IMR-90 (cell line): Measurements from ENCODE around the gene IL13. TPM values are rescaled to one million over a fixed set of nuclear protein-coding genes. Genes with fewer than 3 reads are reported as not detected.

ENCODE experiments used
- ATAC-seq: fragments of 200-7000 bp; cut with Tn5 transposase; 2 replicates; pipeline ENCODE4 v1.9.1; 2020; ENCODE audit warnings: low read depth, mild to moderate bottlenecking, moderate library complexity
- BruUV-seq: library from RNA; stranded (reverse); fragments of 400-500 nt; replicated peaks from 2 replicates; lab custom pipeline; 2021; lab: Mats Ljungman, UMichigan
- CTCF ChIA-PET: fragments of 300-600 bp; formaldehyde crosslinking; extraction: SDS; loops from one replicate; lab custom pipeline; 2021; ENCODE audit warnings: antibody characterized with exemption; lab: Yijun Ruan, JAX
- POLR2A ChIA-PET: fragments of 300-600 bp; sonication (Branson Sonifier 250); formaldehyde crosslinking; loops from one replicate; lab custom pipeline; 2022; ENCODE audit warnings: antibody characterized with exemption; ENCODE audit not compliant: unreplicated experiment; lab: Charles Lee
- DNase-seq: peaks from one replicate; pipeline ENCODE4 v3.0.0; 2013
- H2AFZ ChIP-seq: replicated peaks from 2 replicates; pipeline ENCODE3; 2013; ENCODE audit warnings: low read length, mild to moderate bottlenecking; ENCODE audit not compliant: poor library complexity
- H2AK5ac ChIP-seq: 2 replicates; pipeline ENCODE4 v1.6.1; 2013; ENCODE audit warnings: low read depth, low read length, inconsistent platforms
- H2AK9ac ChIP-seq: replicated peaks from 2 replicates; pipeline ENCODE3; 2013; ENCODE audit warnings: mild to moderate bottlenecking, low read depth, low read length, moderate library complexity; ENCODE audit not compliant: poor library complexity
- H2BK120ac ChIP-seq: 2 replicates; pipeline ENCODE4 v1.6.1; 2013; ENCODE audit warnings: low read depth, low read length, inconsistent platforms
- H2BK15ac ChIP-seq: 3 replicates; pipeline ENCODE4 v1.6.1; 2013; ENCODE audit warnings: low read depth, low read length, inconsistent platforms
- H2BK20ac ChIP-seq: 2 replicates; pipeline ENCODE4 v1.6.1; 2013; ENCODE audit warnings: low read depth, mild to moderate bottlenecking, inconsistent platforms, low read length, moderate library complexity
- H2BK5ac ChIP-seq: 2 replicates; pipeline ENCODE4 v1.6.1; 2013; ENCODE audit warnings: mild to moderate bottlenecking, low read depth, low read length, inconsistent platforms; ENCODE audit not compliant: poor library complexity, severe bottlenecking
- H3K14ac ChIP-seq: replicated peaks from 2 replicates; pipeline ENCODE4 v1.6.1; 2013; ENCODE audit warnings: low read depth, low read length, inconsistent platforms
- H3K18ac ChIP-seq: 2 replicates; pipeline ENCODE4 v1.6.1; 2013; ENCODE audit warnings: low read depth, low read length, control low read depth
- H3K23ac ChIP-seq: 2 replicates; pipeline ENCODE4 v1.6.1; 2013; ENCODE audit warnings: low read depth, low read length, inconsistent platforms
- H3K27ac ChIP-seq: 2 replicates; pipeline ENCODE4 v1.5.1; 2013; ENCODE audit warnings: mild to moderate bottlenecking, control low read depth, low read length; ENCODE audit not compliant: insufficient read depth
- H3K27me3 ChIP-seq: 2 replicates; pipeline ENCODE4 v1.6.1; 2013; ENCODE audit warnings: low read length; ENCODE audit not compliant: control insufficient read depth, insufficient read depth
- H3K36me3 ChIP-seq: 2 replicates; pipeline ENCODE4 v1.6.1; 2013; ENCODE audit warnings: low read length, mixed read lengths; ENCODE audit not compliant: control insufficient read depth, insufficient read depth
- H3K4ac ChIP-seq: 2 replicates; pipeline ENCODE4 v1.6.1; 2013; ENCODE audit warnings: low read depth, low read length, inconsistent platforms
- H3K4me1 ChIP-seq: 2 replicates; pipeline ENCODE4 v1.6.1; 2013; ENCODE audit warnings: low read length, mixed read lengths; ENCODE audit not compliant: control insufficient read depth, insufficient read depth
- H3K4me2 ChIP-seq: 2 replicates; pipeline ENCODE4 v1.6.1; 2013; ENCODE audit warnings: low read depth, mild to moderate bottlenecking, control low read depth, low read length, moderate library complexity
- H3K4me3 ChIP-seq: 2 replicates; pipeline ENCODE4 v1.5.1; 2013; ENCODE audit warnings: low read depth, mild to moderate bottlenecking, control low read depth, low read length, moderate library complexity; ENCODE audit not compliant: insufficient read depth
- H3K56ac ChIP-seq: 2 replicates; pipeline ENCODE4 v1.6.1; 2013; ENCODE audit warnings: low read length, inconsistent platforms; ENCODE audit not compliant: insufficient read depth; ENCODE audit errors: extremely low read depth
- H3K79me1 ChIP-seq, 2 experiments: 2 replicates each; pipeline ENCODE4 v1.6.1; 2013; ENCODE audit warnings: low read length in 2 of 2, inconsistent platforms in 1 of 2, low read depth in 1 of 2
- H3K9ac ChIP-seq: 2 replicates; pipeline ENCODE4 v1.6.1; 2013; ENCODE audit warnings: low read depth, low read length, control low read depth
- H3K9me1 ChIP-seq: 2 replicates; pipeline ENCODE4 v1.6.1; 2013; ENCODE audit warnings: low read length, inconsistent platforms; ENCODE audit not compliant: insufficient read depth
- H3K9me3 ChIP-seq: 2 replicates; pipeline ENCODE4 v1.6.1; 2013; ENCODE audit warnings: low read length; ENCODE audit not compliant: control insufficient read depth, insufficient read depth
- H4K20me1 ChIP-seq: 2 replicates; pipeline ENCODE4 v1.6.1; 2013; ENCODE audit warnings: low read length, inconsistent platforms; ENCODE audit not compliant: insufficient read depth
- H4K5ac ChIP-seq: 2 replicates; pipeline ENCODE4 v1.6.1; 2013; ENCODE audit warnings: mild to moderate bottlenecking, low read depth, low read length, control low read depth
- H4K8ac ChIP-seq, 2 experiments: 2 replicates each; pipeline ENCODE4 v1.6.1; 2013; ENCODE audit warnings: low read depth in 2 of 2, low read length in 2 of 2, control low read depth in 1 of 2, inconsistent platforms in 1 of 2
- H4K91ac ChIP-seq: 2 replicates; pipeline ENCODE4 v1.6.1; 2013; ENCODE audit warnings: low read depth, low read length, inconsistent platforms; ENCODE audit not compliant: insufficient read depth
- CTCF ChIP-seq: conservative IDR thresholded peaks from 2 replicates; pipeline ENCODE4 v1.5.1; 2012; ENCODE audit warnings: mild to moderate bottlenecking, low read depth, low read length, improper control_type of control experiment
- SMC3 ChIP-seq: fragments of 150-350 bp; IDR thresholded peaks from 2 replicates; pipeline ENCODE4 v1.6.1; 2016; ENCODE audit warnings: low read depth, mild to moderate bottlenecking, antibody characterized with exemption, low read length, moderate library complexity
- WGBS, 2 experiments: methylation state at CpG; one replicate each; pipeline versions ENCODE4 v1.1.5 to v1.1.7; 2013; ENCODE audit warnings: missing lambda C conversion rate in 2 of 2; ENCODE audit not compliant: insufficient read length in 1 of 2; ENCODE audit errors: extremely low coverage in 2 of 2; 5-methylcytosine and 5-hydroxymethylcytosine counted together
- dilution Hi-C: fragments of 300-500 bp; cut with HindIII; formaldehyde crosslinking; loops from one replicate; pipeline ENCODE4 v1.14.3; 2018; ENCODE audit warnings: low sequenced_read_pairs; ENCODE audit not compliant: unreplicated experiment
- in situ Hi-C: fragments of 300-500 bp; cut with MboI; formaldehyde crosslinking; loops from 3 replicates; pipeline ENCODE4 v1.14.3; 2019; ENCODE audit warnings: low sequenced_read_pairs, inconsistent platforms, mixed read lengths
- intact Hi-C: fragments of 100-400 bp; cut with micrococcal nuclease; formaldehyde crosslinking; loops from 2 replicates; pipeline ENCODE4 v1.10.0; 2022
- polyA plus RNA-seq, 3 experiments: library from polyadenylated mRNA; depleted of rRNA; stranded (reverse); fragments of >200 nt; gene quantifications; 2 replicates each; pipeline ENCODE4 v1.2.3, GENCODE V29; 2012; ENCODE audit warnings: low replicate concordance in 1 of 3
- total RNA-seq: library from RNA; depleted of rRNA; stranded (reverse); fragments of >200 nt; gene quantifications from 2 replicates; pipeline ENCODE4 v1.2.3, GENCODE V29; 2012

The IL13 gene
- total and polyA plus RNA-seq, 2 of the 4 experiments (the other 2 are of a cell fraction), result not detected

GRCh38 chr5:132669966-132670882, 12.3 kb downstream of the IL13 start:
- Histone ChIP-seq H3K27ac (no peak overlapping the region), H3K36me3 (no peaks in the 10 kb centered on the region), H4K8ac (no peak overlapping the region), H2BK15ac (no peak overlapping the region), H2AK5ac (no peak overlapping the region; the same call in 1 of the 2 replicates), H4K5ac (no peak overlapping the region), H3K14ac (no peak overlapping the region), H4K20me1 (no peaks in the 10 kb centered on the region), H3K4me1 (peaks cover 11% of the 10 kb centered on the region), H3K56ac (no peak overlapping the region), H3K9ac (no peak overlapping the region), H2AK9ac (no peak overlapping the region), H3K79me1 (no peaks in the 10 kb centered on the region), H2BK120ac (no peak overlapping the region), H3K9me1 (peaks cover 6% of the 10 kb centered on the region), H2BK20ac (no peak overlapping the region; the same call in 1 of the 2 replicates), H3K18ac (no peak overlapping the region), H2AFZ (no peak overlapping the region), H4K91ac (no peak overlapping the region), H3K9me3 (no peaks in the 10 kb centered on the region), H3K4me3 (no peak overlapping the region), H3K4ac (no peak overlapping the region), H3K27me3 (no peaks in the 10 kb centered on the region), H3K23ac (no peak overlapping the region), H3K4me2 (no peak overlapping the region), H2BK5ac (no peak overlapping the region)
- intact Hi-C loops, result no loop called here
- in situ Hi-C loops, result no loop called here
- no TSS peak for BruUV-seq
- WGBS, 2 experiments, result 93% methylated on average over 8 of the region's 16 CpGs; no CpG with 5 or more reads in 1 of the 2 experiments
- DNase-seq, result no peak
- CTCF ChIA-PET, result no interaction called here
- dilution Hi-C loops, result no loop called here
- POLR2A ChIA-PET, result no interaction called here
- ATAC-seq, result no peak
- no peak for TF ChIP-seq SMC3
- no peak for TF ChIP-seq CTCF
